ENCODE measurements around the gene ZNF70.

GRCh38 chr22:23713696-23714595 lies 37.0 kb downstream of the ZNF70 start:
- no peak for TF ChIP-seq POLR2A (IDR thresholded peaks at IDR 0.05)
- TF ChIP-seq, protein P1, sequence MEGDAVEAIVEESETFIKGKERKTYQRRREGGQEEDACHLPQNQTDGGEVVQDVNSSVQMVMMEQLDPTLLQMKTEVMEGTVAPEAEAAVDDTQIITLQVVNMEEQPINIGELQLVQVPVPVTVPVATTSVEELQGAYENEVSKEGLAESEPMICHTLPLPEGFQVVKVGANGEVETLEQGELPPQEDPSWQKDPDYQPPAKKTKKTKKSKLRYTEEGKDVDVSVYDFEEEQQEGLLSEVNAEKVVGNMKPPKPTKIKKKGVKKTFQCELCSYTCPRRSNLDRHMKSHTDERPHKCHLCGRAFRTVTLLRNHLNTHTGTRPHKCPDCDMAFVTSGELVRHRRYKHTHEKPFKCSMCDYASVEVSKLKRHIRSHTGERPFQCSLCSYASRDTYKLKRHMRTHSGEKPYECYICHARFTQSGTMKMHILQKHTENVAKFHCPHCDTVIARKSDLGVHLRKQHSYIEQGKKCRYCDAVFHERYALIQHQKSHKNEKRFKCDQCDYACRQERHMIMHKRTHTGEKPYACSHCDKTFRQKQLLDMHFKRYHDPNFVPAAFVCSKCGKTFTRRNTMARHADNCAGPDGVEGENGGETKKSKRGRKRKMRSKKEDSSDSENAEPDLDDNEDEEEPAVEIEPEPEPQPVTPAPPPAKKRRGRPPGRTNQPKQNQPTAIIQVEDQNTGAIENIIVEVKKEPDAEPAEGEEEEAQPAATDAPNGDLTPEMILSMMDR (IDR thresholded peaks at IDR 0.05), result no peak
